Stimulated activated CD4-positive, alpha-beta T cell treated with anti-CD3 and anti-CD28 coated beads, TNF-alpha, amount 100 ng/mL, for 1 hour (primary cell): ENCODE results near the gene CITED2.
"Not testable (repeated sequence)": the region's sequence is repeated elsewhere in the genome, so short reads cannot be mapped to it uniquely, and the experiment has no call there.

Experiments used
- DNase-seq, 3 donors: peaks; one replicate each; pipeline ENCODE4 v3.0.0-alpha.2; 2020; ENCODE audit warnings: low read depth in 3 of 3, low spot score in 1 of 3

CITED2 gene

DNA sequence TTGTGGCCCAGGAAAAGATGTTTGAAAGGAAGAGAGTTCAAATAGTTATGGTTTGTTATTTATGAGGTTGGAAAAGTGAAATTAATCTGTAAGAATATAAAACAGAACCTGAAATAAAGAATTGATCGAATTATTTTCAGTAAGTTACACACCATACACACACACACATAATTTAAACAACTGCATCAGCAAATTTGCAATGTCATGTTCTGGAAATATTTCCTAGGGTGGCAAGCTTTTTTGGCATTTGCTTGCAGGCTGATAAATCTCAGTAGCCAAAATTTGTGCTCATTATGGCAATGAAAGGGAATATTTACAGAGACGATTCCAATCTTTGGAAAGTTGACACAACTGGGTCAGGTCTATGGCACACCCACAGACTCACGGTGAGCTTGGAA, 9.5 kb downstream of the CITED2 start:
- DNase-seq: no peak

DNA sequence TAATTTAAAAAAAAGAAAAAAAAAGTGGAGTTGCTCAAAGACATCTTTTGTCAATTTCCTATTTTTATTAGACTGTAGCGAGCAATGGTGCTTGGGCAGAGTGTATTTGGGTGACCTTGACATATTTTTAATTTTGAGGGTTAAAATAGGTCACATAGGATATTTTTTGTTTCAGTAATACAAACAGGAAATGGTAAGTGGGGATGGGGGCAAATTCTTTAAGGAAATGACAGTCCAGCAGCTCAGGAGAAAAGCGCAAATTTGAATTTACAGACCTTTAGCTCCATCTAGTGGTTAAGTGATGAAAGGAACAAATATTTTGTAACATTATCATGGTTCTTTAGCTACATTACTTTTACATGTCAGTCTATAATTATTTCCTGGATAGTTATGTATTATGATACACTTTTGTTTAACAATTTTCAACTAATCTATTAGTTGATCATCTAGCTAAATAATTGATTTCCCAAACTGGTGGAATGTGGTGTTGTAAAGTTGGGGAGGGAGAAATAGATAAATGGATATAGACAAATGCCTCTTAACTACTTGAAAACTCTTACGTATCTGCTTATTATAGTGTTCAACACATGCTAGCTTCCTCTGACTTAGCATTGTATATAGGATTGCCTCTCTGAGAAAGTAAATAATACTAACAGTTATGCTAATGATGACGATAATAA, 10.0 kb downstream of the CITED2 start:
- no peak for DNase-seq

DNA sequence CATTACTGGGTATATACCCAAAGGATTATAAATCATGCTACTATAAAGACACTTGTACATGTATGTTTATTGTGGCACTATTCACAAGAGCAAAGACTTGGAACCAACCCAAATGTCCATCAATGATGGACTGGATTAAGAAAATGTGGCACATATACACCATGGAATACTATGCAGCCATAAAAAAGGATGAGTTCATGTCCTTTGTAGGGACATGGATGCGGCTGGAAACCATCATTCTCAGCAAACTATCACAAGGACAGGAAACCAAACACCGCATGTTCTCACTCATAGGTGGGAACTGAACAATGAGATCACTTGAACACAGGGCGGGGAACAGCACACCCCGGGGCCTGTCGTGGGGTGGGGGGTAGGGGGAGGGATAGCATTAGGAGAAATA, 10.7 kb downstream of the CITED2 start:
- not testable (repeated sequence) for DNase-seq

DNA sequence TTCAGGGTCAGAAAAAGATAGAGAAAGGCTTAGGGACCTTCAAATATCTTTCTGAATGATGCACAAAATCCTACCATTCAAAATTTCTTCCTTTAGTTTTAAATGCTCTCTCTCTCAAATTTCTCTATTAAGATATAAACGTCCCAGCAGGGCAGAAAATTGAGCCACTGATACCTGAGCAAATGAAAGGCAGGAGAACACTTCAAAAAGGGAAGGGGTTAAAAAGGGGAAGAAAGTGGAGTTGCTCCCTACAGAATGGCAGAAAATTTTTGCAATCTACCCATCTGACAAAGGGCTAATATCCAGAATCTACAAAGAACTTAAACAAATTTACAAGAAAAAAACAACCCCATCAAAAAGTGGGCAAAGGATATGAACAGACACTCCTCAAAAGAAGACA, 11.3 kb downstream of the CITED2 start:
- not testable (repeated sequence) for DNase-seq

DNA sequence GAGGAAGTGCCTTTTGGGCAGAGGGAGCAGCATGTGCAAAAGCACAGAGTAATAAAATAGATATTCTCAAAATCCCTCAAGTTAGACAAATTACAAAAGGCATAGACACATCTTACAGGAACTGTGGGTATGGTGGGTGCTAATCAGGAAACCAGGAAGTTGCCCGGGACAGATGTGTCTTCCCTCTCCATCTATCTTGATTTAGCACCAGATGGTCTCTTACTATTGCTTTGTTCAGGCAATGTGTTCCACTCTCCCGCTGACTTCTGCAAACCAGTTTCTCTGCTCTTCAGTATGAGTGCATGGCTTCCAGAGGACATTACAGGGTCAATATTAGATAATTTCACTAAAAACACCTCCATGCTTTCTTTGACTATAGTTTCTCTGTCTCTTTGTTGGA, 13.2 kb downstream of the CITED2 start:
- DNase-seq: no peak

DNA sequence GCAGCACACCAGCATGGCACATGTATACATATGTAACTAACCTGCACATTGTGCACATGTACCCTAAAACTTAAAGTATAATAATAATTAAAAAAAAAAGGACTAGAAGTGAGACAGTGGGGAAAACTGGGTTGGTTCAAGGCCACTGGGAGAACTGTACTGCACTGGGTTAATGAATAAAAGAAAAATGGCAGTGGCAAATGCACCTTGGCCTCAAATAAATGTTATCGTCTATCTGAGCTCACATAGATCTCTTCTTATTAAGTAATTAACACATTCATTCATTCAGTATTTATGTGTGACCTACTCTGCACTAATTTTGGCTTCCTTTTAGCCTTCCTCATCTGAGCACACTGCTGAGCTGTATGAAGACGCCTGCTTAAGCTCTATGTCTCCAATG, 17.5 kb downstream of the CITED2 start:
- DNase-seq: no peak

DNA sequence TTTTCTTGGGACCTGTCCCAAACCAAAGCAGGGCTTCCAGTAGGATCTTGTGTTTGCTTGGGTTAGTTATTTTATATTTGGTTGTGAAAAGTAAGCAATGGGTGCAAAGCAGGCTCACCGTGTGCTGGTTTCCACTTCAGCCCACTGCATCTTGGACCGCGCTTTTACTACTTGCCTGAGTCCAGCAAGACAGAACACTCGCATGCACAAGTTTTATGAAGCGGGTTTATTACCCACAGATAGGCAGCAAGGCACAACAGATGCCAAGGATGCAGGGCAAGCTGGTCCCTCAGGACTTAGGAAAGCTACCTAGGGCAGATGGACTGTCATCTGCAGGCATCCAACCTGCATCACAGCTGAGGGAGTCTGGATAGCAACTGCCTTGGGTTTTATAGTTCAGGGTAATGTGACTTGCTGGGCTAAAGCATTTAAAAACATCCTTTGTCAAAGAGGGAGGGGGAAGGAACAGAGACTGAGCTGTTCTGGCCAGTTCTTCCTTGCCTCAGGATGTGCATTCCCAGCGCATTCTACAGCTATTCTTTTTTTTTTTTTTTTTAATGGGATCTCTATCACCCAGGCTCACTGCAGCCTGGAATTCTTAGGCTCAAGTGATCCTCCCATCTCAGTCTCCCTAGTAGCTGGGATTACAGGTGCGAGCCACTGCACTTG, 18.5 kb downstream of the CITED2 start:
- DNase-seq: no peak

DNA sequence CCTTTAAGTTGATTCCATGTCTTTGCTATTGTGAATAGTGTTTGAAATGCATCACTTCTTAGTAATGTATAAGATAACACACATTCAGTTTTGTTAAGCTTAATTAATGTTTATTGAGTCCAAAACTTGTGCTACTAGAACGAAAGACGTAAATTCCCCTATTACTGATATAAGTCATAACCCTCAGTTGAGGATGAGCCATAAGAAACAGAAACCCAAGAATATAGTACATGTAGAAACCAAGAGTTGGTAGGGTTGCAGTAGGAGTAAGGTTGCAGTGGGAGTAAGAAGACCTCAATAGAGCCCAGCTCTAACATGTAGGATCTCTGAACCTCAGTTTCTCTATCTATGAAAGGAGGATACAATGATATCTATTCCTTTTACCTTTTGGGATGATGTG, 19.3 kb downstream of the CITED2 start:
- no peak for DNase-seq

DNA sequence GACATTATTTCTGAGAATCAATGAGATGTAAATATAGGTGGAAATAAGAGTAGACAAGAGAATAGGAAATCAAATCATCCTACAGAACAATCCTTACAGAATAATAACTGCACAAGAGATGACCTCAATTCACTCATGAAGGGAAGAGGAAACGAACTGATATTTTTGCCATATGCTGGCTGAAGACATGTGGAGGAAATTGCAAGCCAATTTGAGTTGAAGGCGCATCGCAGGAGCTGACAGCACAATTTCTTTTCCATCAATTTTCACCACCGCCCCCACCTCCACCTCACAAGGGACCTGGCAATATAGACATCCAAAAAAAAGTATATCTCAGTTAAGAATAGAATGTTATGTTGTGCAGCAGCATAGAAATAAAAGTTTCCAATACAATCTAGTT, 20.3 kb downstream of the CITED2 start:
- no peak for DNase-seq

DNA sequence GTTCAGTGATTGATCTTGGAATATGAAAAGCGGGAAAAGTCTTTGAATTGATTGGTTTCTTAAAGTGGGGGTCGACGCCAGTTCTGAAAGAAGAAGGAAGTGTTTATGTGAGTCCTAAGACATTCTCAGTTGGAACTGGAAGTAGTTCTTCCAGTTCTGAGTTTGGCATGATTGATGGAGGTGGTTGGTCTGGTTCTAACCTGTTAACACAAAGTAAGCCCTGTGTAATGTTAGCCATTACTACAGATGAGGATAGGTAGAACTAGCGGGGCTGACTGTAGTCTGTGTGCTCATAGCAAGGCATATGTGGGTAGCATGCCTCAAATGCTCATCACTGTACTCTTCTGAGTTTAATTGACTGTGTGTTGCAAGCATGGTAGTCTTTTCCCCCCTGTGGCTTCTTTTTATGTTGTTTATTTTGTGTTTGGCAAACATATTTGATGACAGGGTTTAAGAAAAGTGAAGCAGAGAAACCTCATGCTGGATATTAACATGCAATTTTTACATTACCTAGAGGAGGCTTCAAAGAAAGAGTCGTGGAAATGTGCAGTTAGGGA, 24.9 kb downstream of the CITED2 start:
- no peak for DNase-seq

DNA sequence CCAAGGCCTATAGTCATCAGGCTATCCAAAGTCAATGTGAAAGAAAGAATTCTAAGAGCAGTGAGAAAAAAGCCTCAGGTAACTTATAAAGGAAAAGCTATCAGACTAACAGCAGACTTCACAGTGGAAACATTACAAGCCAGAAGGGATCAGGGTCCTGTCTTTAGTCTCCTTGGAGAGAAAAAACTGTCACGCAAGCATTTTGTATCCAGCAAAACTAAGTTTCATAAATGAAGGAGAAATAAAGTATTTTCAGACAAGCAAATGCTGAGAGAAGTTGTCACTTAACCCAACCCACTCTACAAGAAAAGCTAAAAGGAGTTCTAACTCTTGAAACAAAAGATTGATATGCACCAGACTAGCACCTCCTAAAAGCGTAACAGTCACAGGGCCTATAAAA, 28.1 kb downstream of the CITED2 start:
- DNase-seq: no peak

DNA sequence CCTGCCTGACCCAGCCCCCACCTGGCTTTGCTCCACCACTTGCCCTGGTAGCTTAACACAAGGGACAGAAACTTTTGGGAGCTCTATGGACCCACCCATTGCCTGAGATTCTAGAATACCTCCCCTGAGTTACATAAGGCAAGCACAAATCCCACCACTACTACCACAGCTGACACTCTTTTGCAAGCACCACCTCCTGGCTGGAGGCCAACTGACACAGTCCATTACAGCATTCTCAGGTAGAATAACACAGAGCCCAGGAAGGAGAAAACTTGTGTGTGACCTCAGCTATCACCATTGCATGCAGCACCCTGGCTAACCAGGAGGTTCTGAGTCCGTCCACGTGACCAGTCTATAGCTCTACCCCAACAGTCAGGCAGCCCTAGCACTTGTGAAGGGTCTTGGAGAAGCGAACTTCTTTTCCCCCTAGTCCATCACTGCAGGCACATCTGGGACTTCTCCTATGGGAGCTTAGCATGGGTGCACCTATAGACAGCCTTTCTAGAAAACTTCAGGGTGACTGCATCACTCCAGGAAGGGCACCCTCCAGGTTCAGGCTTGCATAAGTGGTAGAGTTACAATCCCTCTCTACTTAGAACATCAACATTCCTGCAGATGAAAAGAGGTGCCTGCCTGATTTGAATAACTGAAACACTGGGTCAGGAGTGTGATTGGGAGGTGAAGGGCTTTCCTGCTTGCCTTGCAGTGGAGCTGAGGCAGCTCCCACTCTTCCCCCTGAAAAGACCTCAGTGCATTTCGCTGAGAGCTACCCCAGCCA, 30.1 kb downstream of the CITED2 start:
- DNase-seq: no peak

DNA sequence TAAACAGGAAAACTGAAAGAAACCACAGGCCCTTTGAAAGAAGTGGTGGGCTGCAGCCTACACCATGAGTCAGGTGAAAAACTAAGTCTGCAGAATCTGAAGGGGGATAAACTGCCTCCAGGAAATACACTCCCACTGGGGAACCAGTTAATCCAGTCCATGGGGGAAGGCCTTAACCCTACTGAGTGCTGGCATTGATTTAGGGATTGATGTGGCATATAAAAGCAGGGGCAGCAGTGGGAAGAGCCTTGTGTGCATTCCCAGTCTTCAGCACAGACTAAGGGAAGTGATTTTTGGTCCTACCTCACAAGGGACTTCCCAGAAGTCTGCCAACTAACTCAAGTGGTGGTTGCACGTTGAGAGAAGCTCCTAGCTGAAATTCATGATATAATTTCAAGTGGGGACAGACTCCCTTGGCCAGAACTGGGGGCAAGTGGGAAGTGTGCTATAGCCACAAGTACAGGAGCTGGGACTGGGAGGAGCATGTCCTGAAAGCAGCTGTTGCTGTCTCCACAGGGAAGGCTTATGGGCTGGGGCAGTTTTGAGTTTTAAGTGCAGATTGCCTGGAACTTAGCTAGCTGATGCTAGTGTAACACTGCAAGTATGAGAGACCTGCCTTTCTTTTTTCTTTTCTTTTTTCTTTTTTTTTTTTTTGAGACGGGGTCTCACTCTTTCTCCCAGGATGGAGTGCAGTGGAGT, 31.2 kb downstream of the CITED2 start:
- DNase-seq: no peak

DNA sequence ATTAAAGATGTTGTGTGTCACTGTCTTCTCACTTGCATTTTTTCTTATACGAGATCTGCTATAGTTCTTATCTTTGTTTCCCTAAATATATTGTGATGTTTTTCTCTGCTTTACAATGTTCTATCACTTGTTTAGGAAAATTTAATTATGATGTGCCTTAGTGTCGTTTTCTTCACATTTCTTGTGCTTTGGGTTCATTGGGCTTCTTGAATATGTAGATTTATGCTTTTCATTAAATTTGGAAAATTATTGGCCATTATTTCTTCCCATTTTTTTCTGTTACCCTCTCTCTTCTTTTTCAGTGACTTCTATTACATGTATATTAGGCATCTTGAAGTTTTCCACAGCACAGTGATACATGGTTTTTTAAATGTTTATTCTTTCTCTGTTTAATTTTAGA, 33.4 kb downstream of the CITED2 start:
- no peak for DNase-seq

DNA sequence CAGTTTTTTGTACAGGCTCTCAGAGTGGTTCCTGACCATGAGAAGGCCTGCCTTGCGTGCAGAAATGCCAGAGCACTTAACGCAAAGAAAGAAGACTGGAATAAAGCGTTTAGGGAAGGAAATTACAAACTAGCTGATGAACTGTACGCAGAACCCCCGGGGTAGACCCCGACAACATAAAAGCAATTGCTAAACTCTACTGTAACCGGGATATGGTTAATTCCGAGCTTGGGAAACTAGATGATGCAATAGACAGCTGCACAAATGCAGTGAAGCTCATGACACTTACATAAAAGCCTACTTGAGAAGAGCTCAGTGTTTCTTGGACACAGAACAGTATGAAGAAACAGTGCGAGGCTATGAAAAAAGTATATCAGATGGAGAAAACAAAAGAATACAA, 35.7 kb downstream of the CITED2 start:
- DNase-seq: no peak

DNA sequence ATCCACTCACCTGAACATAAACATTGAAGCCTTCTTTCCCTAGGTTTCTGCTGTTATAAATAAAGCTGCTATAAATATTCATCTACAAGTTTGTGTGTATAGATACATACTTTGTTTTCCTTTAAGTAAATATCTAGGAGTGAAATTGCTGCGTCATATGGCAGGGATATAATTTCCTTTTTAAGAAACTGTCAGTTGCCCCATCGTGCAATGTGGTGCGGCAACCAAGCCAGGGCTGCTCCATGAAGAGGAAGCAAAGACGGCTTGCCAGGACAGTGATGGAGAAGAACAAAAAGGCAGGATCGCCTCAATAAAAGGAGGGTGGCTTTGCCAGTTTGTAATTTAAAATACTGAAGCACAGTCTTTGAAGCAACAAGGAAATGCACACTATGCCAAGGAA, 36.6 kb downstream of the CITED2 start:
- no peak for DNase-seq

DNA sequence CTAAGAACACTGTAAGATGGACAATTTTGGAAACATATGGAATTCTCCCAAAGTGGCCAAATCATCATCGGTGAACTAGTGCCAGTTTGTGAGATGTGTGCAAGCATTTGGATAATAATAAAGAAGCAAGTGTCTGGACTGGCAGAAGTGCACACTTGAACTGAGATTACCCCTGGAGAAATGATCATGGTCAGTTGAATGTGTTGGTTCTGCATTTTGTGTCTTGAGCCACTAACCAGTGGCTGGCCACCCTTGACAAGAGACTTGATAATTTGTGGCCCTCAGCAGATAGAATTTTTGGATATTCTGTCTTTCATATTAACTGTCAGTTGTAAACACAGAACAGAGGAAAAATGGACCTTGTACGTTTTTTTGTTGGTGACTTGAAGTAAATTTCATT, 37.4 kb downstream of the CITED2 start:
- no peak for DNase-seq

DNA sequence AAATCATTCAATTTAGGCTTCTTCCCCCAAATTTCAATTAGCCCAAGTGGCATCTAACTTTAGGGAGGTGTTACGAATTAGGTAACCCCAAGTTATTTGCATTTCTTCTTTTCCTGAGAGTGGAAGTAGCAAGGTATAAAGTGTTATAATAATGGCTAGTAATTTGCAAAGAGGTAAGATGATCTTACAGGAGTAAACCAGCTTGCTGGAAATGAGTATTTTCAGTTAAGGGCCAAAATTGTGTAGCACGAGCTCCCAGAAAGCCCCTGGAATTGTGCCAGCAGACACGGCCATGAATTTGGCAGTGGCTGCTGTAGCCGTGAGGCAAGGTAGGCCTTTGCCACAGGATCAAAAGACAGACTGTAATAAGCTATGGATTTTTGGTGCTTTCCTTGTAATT, 38.0 kb downstream of the CITED2 start:
- no peak for DNase-seq

DNA sequence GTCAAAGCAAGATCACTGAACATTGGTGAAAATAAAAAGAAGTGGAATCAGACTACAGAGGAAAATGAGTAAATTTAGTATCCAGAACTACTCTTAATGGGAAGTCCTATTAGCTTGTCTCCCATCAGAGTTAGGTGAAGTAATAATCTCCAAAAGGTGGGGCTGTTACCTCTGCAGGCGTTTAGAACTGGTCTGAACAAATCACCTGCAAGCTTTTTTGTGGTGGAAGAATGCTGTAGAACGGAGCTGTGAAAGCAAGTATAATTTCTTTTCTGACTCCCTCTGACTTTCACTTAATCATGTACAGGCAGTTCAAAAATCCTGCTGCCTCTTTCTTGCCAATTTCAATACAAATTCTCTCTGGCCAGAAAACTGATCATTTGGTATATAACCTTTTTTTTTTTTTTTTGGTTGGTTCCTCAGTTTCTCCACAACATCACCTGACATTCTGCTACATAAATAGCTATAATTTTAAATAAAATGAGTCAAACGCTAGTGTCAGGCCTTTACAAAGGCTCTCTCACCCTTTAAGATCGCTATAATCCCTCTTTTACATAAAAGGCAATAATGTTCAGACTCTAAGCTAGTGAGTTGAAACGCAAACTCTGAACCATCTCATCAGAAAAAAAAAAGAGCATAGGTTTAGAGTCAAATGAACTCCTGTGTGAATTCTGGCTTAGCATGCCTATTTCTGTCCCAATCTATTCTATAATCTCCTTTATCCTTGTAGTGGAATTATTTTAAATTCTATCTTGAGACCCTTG, 38.8 kb downstream of the CITED2 start:
- no peak for DNase-seq

DNA sequence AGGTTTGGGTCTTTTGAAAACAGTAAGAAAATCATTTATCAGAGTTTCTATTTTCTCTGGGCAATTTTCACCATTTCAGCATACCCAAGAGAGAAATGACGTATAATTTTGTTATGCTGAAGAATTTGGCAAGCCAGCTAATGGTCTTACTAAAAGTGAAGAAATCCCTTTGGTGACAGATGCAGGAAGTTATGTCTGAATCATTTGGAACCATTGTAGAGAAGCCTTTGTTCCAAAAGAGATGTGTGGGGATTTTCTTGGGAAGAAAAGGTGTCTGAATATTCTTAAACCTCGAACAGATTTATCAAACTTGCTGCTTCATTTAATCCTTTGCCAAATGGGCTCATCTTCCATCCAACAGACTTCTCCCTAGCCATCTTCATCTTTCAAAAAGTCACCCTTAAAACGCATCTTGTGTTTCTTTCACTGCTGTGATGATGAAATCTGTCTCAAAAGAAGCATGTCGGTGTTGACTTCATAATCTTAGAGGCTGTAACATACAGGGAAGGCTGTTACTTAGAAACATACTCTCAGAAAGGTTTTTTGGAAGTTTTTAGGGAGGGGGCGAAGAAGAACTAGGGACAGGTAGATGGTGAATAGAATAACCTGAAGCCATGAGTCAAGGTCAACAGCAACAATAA, 39.5 kb downstream of the CITED2 start:
- DNase-seq: no peak
